Coronary artery (tissue), 2 donors: ENCODE measurements around the gene ERAS.

Source experiments
- DNase-seq: peaks from one replicate; pipeline ENCODE4 v3.0.0-alpha.2; 2017; ENCODE audit warnings: low spot score
- H3K27ac ChIP-seq, 2 donors: fragments of 200-600 bp; sonication (generic); one replicate each; pipeline ENCODE4 v1.5.1; 2016 to 2019
- H3K4me3 ChIP-seq: fragments of 200-600 bp; sonication (generic); 2 replicates; pipeline ENCODE4 v1.5.1; 2016; ENCODE audit warnings: mild to moderate bottlenecking, moderate library complexity
- TF ChIP-seq, protein P1 (sequence below): fragments of 200-600 bp; sonication (generic); IDR thresholded peaks from one replicate; pipeline ENCODE4 v1.5.1; 2019; ENCODE audit warnings: antibody characterized with exemption

ERAS gene, protein sequence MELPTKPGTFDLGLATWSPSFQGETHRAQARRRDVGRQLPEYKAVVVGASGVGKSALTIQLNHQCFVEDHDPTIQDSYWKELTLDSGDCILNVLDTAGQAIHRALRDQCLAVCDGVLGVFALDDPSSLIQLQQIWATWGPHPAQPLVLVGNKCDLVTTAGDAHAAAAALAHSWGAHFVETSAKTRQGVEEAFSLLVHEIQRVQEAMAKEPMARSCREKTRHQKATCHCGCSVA

DNA sequence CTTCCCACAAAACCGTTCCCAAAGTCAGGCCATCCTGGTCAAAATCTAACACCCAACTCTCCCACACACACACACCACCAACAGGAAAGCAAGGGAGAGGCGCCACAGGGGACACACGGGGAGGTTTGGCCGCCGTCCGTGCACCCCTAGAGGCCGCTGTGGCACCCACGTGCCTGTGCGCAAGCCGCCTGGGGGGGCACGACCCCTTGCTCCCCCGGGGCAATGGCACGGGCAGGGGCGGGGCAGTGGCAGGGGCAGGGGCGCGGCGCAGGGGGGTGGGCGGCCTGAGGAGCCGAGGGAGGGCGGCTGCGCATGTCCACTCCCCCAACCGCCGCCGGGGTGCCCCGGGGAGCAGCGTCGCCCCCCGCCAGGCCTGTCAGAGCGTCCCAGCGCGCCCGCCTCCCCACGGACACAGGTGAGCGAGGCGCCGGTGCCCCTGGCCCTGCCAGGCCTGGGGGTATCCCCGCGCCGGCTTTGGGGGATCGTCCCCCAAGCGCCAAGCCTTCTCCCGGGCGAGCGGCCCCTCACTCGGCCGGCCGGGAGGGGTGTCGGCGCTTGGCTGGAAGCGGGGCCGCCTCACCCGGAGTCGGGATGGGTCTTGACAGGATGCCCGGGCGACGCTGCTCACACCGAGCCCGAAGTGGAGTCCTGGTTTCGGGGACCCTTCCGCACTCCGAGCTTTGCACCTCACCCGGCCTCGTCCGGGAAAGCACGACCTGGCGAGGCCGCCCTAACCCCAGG is at the start of gene ERAS:
Gene ERAS, plus strand, starts transcription at position 379 of the 741 bp plus-strand sequence. CDS start 2,611 bp downstream, outside the sequence.
- H3K27ac ChIP-seq: no peak within 1 kb of the TSS
- TF ChIP-seq, protein P1, sequence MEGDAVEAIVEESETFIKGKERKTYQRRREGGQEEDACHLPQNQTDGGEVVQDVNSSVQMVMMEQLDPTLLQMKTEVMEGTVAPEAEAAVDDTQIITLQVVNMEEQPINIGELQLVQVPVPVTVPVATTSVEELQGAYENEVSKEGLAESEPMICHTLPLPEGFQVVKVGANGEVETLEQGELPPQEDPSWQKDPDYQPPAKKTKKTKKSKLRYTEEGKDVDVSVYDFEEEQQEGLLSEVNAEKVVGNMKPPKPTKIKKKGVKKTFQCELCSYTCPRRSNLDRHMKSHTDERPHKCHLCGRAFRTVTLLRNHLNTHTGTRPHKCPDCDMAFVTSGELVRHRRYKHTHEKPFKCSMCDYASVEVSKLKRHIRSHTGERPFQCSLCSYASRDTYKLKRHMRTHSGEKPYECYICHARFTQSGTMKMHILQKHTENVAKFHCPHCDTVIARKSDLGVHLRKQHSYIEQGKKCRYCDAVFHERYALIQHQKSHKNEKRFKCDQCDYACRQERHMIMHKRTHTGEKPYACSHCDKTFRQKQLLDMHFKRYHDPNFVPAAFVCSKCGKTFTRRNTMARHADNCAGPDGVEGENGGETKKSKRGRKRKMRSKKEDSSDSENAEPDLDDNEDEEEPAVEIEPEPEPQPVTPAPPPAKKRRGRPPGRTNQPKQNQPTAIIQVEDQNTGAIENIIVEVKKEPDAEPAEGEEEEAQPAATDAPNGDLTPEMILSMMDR: no peak
- H3K4me3 ChIP-seq: no peak within 1 kb of the TSS
- no peak for DNase-seq

DNA sequence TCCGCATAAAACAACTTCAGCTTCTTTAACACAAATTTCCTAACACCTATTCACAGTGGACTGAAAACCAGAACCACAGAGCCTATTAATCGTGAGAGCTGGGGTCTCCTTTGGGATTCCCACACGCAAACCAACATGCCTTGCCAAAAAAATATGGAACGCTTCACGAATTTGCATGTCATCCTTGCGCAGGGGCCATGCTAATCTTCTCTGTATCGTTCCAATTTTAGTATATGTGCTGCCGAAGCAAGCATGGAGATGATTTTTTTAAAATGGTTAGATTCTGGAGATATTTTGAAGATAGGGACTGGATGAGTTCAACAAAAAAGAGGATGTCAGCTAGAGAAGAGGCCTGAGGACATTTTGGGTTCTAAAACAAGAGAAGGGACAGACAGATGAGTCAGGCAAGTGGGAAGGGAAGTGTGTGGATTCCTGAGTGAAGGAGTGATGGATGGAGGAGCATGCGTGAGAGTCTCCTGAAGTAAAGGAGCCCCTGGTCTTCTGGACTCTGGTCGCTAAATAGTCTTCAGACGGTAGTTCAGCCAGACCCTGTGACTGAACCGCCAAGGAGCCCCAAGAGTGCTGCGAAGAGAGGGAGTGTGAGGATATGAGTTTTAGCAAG is 49.4 kb upstream of the ERAS start:
- Histone ChIP-seq H3K4me3 (no peak overlapping the region), H3K27ac (no peak overlapping the region)
- TF ChIP-seq, protein P1: no peak
- DNase-seq: no peak

DNA sequence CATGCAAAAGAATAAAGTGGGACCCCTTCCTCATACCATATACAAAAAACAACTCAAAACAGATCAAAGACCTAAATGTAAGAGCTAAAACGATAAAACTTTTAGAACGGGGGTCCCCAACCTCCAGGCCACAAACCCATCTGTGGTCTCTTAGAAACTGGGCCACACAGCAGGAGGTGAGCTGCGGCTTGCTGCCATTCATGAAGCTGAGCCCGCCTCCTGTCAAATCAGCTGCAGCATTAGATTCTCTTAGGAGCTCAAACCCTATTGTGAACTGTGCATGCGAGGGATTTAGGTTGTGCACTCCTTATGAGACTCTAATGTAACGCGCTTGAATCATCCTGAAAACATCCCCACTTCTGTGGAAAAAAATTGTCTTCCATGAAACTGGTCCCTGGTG is 46.9 kb upstream of the ERAS start:
- H3K27ac ChIP-seq: no peak overlapping the region
- TF ChIP-seq, protein P1: no peak
- no peak overlapping the region for H3K4me3 ChIP-seq
- no peak for DNase-seq

DNA sequence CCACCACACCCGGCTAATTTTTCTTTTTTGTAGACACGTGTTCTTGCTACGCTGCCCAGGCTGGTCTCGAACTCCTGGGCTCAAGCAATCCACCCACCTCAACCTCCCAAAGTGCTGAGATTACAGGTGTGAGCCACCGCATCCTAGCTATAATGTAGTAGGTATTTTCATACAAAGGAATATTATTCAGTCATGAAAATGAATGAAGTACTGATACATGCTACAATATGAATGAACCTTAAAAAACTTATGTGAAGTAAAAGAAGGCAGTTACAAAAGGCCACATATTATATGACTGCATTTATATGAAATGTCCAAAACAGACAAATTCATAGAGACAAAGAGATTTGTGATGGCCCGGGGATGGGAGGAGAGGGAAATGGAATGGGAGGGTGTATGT is 44.6 kb upstream of the ERAS start:
- TF ChIP-seq, protein P1: no peak
- no peak for DNase-seq
- Histone ChIP-seq H3K4me3 (no peak overlapping the region), H3K27ac (no peak overlapping the region)

DNA sequence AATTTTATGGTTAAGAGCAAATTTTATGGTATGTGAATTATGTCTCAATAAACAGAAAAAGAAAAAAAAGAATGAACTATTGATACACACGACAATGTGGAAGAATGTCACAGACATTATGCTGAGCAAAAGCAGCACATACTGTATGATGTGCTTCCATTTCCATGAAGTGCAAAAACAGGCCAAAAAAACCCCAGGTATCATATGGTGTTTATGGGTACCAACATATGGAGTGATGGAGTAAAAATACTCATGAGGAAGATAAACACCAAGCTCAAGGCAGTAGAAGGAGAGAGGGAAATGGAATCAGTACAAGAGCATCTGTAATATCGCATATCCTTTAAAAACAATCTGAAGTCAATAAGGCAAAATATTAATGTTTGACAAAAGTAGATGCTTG is 44.1 kb upstream of the ERAS start:
- TF ChIP-seq, protein P1: no peak
- H3K4me3 ChIP-seq: no peak overlapping the region
- no peak for DNase-seq
- no peak overlapping the region for H3K27ac ChIP-seq

DNA sequence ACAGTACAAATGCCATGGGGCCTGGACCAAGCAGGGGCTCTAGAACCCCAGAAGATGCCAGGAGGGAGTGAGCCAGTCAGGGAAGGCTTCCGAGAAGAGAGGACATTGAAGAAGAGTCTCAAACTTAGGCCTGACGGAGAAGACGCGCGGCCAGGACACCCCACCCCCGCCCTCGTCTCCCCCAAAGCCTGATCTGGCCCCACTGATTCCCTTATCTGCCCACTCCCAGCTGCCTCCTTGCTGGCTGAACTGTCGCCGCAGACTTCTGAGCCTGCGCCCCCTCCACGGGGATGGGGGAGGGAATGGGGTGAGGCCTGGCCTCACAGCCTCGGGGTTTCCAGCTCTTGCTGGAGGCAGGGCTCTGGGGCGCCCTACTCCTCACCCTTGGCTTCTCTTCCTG is 43.5 kb upstream of the ERAS start:
- Histone ChIP-seq H3K4me3 (no peak overlapping the region), H3K27ac (no peak overlapping the region)
- TF ChIP-seq, protein P1: no peak
- DNase-seq: no peak
